PFSK-1 (cell line): Measurements from ENCODE around the gene SCN5A.

Experiments
- FOXP2 ChIP-seq: optimal IDR thresholded peaks from 2 replicates; pipeline ENCODE3; 2011; ENCODE audit warnings: borderline replicate concordance, control low read depth, inconsistent platforms; ENCODE audit not compliant: insufficient read depth; ENCODE audit errors: extremely low read length, extremely low read depth
- POLR2AphosphoS5 ChIP-seq: IDR thresholded peaks from 2 replicates; pipeline ENCODE4 v1.6.1; 2012; ENCODE audit warnings: low read depth, mild to moderate bottlenecking, control low read depth, low read length, moderate library complexity
- REST ChIP-seq, 2 experiments: IDR thresholded peaks; 2 replicates each; pipeline versions ENCODE4 v1.6.1 to v1.8.0; 2011 to 2012; ENCODE audit warnings: low read depth in 2 of 2, low read length in 2 of 2, control low read depth in 1 of 2, inconsistent platforms in 1 of 2, mild to moderate bottlenecking in 1 of 2, moderate library complexity in 1 of 2; ENCODE audit not compliant: insufficient read depth in 1 of 2
- SIN3A ChIP-seq: IDR thresholded peaks from 2 replicates; pipeline ENCODE4 v1.6.1; 2012; ENCODE audit warnings: mild to moderate bottlenecking, low read length, moderate library complexity, borderline replicate concordance; ENCODE audit not compliant: insufficient read depth
- TAF1 ChIP-seq: IDR thresholded peaks from 2 replicates; pipeline ENCODE4 v1.6.1; 2012; ENCODE audit warnings: low read length, control low read depth, borderline replicate concordance; ENCODE audit not compliant: insufficient read depth

SCN5A gene

DNA sequence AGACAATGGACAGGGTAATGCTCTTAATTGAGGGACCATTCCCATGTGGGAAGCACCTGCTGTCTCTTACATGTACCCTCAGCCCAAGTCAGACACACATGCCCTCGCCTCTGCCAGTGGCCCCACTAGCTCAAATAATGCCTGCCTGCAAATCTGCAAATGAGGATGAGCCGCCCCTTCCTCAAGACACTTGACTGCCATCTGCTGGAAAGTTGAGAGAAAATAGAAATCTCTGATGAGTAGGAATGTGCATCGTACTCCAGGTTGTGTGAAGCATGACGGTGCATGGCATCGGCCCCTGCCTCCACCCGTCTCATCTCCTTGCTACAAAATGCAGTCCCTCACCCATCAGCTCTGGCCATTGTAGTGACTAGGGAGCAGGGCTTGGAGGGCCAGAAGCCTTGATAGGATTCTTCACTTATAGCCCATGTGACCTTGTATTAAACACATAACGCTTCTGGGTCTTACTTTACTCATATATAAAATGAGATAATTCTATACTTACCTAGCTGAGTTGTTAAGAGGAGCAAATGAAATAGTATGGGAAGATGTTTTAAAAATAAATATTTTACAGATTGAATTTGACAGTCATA is 6.3 kb upstream of the SCN5A start:
- TF ChIP-seq POLR2AphosphoS5 (no peak), FOXP2 (no peak), SIN3A (no peak), REST (IDR thresholded peaks at IDR 0.05; ENCODE audit: insufficient read depth in 1 of 2, low read depth in 2 of 2, low read length in 2 of 2) (no peak), TAF1 (no peak)

GRCh38 chr3:38653685-38654537 is 4.4 kb upstream of the SCN5A start:
- TF ChIP-seq REST (IDR thresholded peaks at IDR 0.05; ENCODE audit: insufficient read depth in 1 of 2, low read depth in 2 of 2, low read length in 2 of 2) (no peak), FOXP2 (no peak), SIN3A (no peak), POLR2AphosphoS5 (no peak), TAF1 (no peak)

DNA sequence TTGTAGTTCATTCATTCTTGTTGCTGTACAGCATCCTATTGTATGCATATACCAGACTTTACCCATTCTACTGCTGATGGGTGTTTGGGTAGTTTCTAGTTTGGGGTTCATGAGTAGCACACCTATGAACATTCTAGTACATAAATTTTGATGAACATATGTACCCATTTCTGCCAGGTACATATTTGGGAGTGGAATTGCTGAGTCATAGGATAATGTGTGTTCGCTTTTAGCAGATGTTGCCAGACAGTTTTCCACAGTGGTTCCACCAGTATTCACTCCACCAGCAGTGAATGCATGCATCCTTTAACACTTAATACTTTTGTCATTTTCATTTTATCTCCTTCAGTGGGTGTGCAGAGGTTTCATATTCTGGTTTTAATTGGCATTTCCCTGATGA is 3.4 kb upstream of the SCN5A start:
- TF ChIP-seq TAF1: no peak
- no peak for TF ChIP-seq SIN3A
- TF ChIP-seq FOXP2: no peak
- TF ChIP-seq POLR2AphosphoS5: no peak
- TF ChIP-seq REST (IDR thresholded peaks at IDR 0.05; ENCODE audit: insufficient read depth in 1 of 2, low read depth in 2 of 2, low read length in 2 of 2): no peak

- no peak for TF ChIP-seq SIN3A
- TF ChIP-seq FOXP2: no peak
- no peak for TF ChIP-seq POLR2AphosphoS5
- TF ChIP-seq TAF1: no peak
- TF ChIP-seq REST (IDR thresholded peaks at IDR 0.05; ENCODE audit: insufficient read depth in 1 of 2, low read depth in 2 of 2, low read length in 2 of 2): no peak
These were observed 1.8 kb upstream of the SCN5A start for GRCh38 chr3:38651153-38651789.
